OCI-LY3 (cell line): Measurements from ENCODE around the gene DOK7.

Experiments used
- H2AFZ ChIP-seq: fragments of 200-600, 300-600 bp; shearing (Covaris generic); 2 replicates; pipeline ENCODE4 v1.6.0; 2014; ENCODE audit warnings: antibody characterized with exemption, low read depth, low read length
- H3K27ac ChIP-seq: fragments of 200-600, 300-600 bp; sonication (generic); 2 replicates; pipeline ENCODE4 v1.5.1; 2014; ENCODE audit warnings: mild to moderate bottlenecking, low read length, moderate library complexity, mixed read lengths
- H3K27me3 ChIP-seq: fragments of 200-600, 300-600 bp; sonication (generic); 2 replicates; pipeline ENCODE4 v1.6.1; 2014; ENCODE audit warnings: low read depth, low read length, mixed read lengths
- H3K36me3 ChIP-seq: fragments of 200-600, 300-600 bp; sonication (generic); replicated peaks from 2 replicates; pipeline ENCODE3; 2014; ENCODE audit warnings: low read depth, low read length, mixed read lengths
- H3K4me1 ChIP-seq: fragments of 300-600, 200-600 bp; sonication (generic); 2 replicates; pipeline ENCODE4 v1.6.1; 2014; ENCODE audit warnings: low read length, mixed read lengths
- H3K4me2 ChIP-seq: fragments of 200-600, 300-600 bp; sonication (generic); 2 replicates; pipeline ENCODE4 v1.6.1; 2014; ENCODE audit warnings: low read length, mixed read lengths
- H3K4me3 ChIP-seq: fragments of 300-600, 200-600 bp; sonication (generic); 2 replicates; pipeline ENCODE4 v1.5.1; 2014; ENCODE audit warnings: antibody characterized with exemption, mild to moderate bottlenecking, low read length, moderate library complexity
- H3K79me2 ChIP-seq: fragments of 300-600, 200-600 bp; shearing (Covaris generic); 2 replicates; pipeline ENCODE4 v1.6.1; 2014; ENCODE audit warnings: mild to moderate bottlenecking, low read length, mixed read lengths
- H3K9ac ChIP-seq: fragments of 300-600, 200-600 bp; shearing (Covaris generic); 2 replicates; pipeline ENCODE4 v1.6.0; 2014; ENCODE audit warnings: mild to moderate bottlenecking, low read length, moderate library complexity
- H3K9me3 ChIP-seq: fragments of 200-600, 300-600 bp; shearing (Covaris generic); 2 replicates; pipeline ENCODE4 v1.6.1; 2014; ENCODE audit warnings: low read length, mixed read lengths; ENCODE audit not compliant: insufficient read depth
- H4K20me1 ChIP-seq: fragments of 200-600, 300-600 bp; sonication (generic); 2 replicates; pipeline ENCODE4 v1.6.1; 2016; ENCODE audit warnings: low read length, mixed read lengths; ENCODE audit not compliant: insufficient read depth
- EZH2phosphoT487 ChIP-seq: fragments of 200-600 bp; shearing (Covaris generic); IDR thresholded peaks from 2 replicates; pipeline ENCODE4 v1.6.1; 2018; ENCODE audit warnings: antibody characterized with exemption, mixed run types, low read depth
- TF ChIP-seq, protein P1 (sequence below): fragments of 200-600, 300-600 bp; sonication (generic); IDR thresholded peaks from 2 replicates; pipeline ENCODE4 v1.5.1; 2014; ENCODE audit warnings: antibody characterized with exemption, low read length, low read depth

The DOK7 gene

GRCh38 chr4:3438847-3439180, 24.3 kb upstream of the DOK7 start:
- peaks cover 5% of the 10 kb centered on the region; the same call in 1 of the 2 replicates for H3K4me1 ChIP-seq
- no peaks in the 10 kb centered on the region for H3K9me3 ChIP-seq
- H3K4me2 ChIP-seq, result no peak overlapping the region
- H2AFZ ChIP-seq, result no peak overlapping the region
- H3K27ac ChIP-seq, result no peak overlapping the region
- no peak for TF ChIP-seq EZH2phosphoT487
- TF ChIP-seq, protein P1, sequence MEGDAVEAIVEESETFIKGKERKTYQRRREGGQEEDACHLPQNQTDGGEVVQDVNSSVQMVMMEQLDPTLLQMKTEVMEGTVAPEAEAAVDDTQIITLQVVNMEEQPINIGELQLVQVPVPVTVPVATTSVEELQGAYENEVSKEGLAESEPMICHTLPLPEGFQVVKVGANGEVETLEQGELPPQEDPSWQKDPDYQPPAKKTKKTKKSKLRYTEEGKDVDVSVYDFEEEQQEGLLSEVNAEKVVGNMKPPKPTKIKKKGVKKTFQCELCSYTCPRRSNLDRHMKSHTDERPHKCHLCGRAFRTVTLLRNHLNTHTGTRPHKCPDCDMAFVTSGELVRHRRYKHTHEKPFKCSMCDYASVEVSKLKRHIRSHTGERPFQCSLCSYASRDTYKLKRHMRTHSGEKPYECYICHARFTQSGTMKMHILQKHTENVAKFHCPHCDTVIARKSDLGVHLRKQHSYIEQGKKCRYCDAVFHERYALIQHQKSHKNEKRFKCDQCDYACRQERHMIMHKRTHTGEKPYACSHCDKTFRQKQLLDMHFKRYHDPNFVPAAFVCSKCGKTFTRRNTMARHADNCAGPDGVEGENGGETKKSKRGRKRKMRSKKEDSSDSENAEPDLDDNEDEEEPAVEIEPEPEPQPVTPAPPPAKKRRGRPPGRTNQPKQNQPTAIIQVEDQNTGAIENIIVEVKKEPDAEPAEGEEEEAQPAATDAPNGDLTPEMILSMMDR, result no peak
- H3K79me2 ChIP-seq, result no peaks in the 10 kb centered on the region
- no peak overlapping the region for H3K4me3 ChIP-seq
- H3K27me3 ChIP-seq, result no peaks in the 10 kb centered on the region
- no peak overlapping the region for H3K9ac ChIP-seq
- no peaks in the 10 kb centered on the region for H3K36me3 ChIP-seq
- no peaks in the 10 kb centered on the region for H4K20me1 ChIP-seq

- no peaks in the 10 kb centered on the region for H3K36me3 ChIP-seq
- H4K20me1 ChIP-seq, result no peaks in the 10 kb centered on the region
- H3K9ac ChIP-seq, result no peak overlapping the region
- H3K9me3 ChIP-seq, result no peaks in the 10 kb centered on the region
- H3K79me2 ChIP-seq, result no peaks in the 10 kb centered on the region
- no peak overlapping the region for H3K4me2 ChIP-seq
- H2AFZ ChIP-seq, result no peak overlapping the region
- TF ChIP-seq EZH2phosphoT487, result no peak
- TF ChIP-seq, protein P1, result no peak
- H3K27ac ChIP-seq, result no peak overlapping the region
- peaks cover 5% of the 10 kb centered on the region; the same call in 1 of the 2 replicates for H3K4me1 ChIP-seq
- no peak overlapping the region for H3K4me3 ChIP-seq
- no peaks in the 10 kb centered on the region for H3K27me3 ChIP-seq
Observed at GRCh38 chr4:3439391-3439790, 23.7 kb upstream of the DOK7 start.

GRCh38 chr4:3440011-3440410, 23.1 kb upstream of the DOK7 start:
- Histone ChIP-seq H2AFZ (no peak overlapping the region), H3K79me2 (no peaks in the 10 kb centered on the region), H3K9me3 (no peaks in the 10 kb centered on the region), H3K9ac (no peak overlapping the region), H3K27me3 (no peaks in the 10 kb centered on the region), H3K4me3 (no peak overlapping the region), H3K36me3 (no peaks in the 10 kb centered on the region), H3K4me2 (no peak overlapping the region), H4K20me1 (no peaks in the 10 kb centered on the region), H3K4me1 (peaks cover 5% of the 10 kb centered on the region; the same call in 1 of the 2 replicates), H3K27ac (no peak overlapping the region)
- TF ChIP-seq, protein P1, result no peak
- TF ChIP-seq EZH2phosphoT487, result no peak

GRCh38 chr4:3440979-3441500, 22.1 kb upstream of the DOK7 start:
- no peaks in the 10 kb centered on the region for H3K79me2 ChIP-seq
- H3K9me3 ChIP-seq, result no peaks in the 10 kb centered on the region
- H3K27me3 ChIP-seq, result no peaks in the 10 kb centered on the region
- no peak overlapping the region for H2AFZ ChIP-seq
- no peak for TF ChIP-seq EZH2phosphoT487
- TF ChIP-seq, protein P1, result no peak
- no peaks in the 10 kb centered on the region for H4K20me1 ChIP-seq
- H3K4me2 ChIP-seq, result no peak overlapping the region
- no peak overlapping the region for H3K9ac ChIP-seq
- no peaks in the 10 kb centered on the region for H3K36me3 ChIP-seq
- H3K27ac ChIP-seq, result no peak overlapping the region
- peaks cover 5% of the 10 kb centered on the region; the same call in 1 of the 2 replicates for H3K4me1 ChIP-seq
- H3K4me3 ChIP-seq, result no peak overlapping the region
